HCT116 (cell line): ENCODE data around the gene GREB1L.

Experiments used
- CTCF ChIP-seq, 3 experiments: fragments of 200-600 bp in 1 of 3; sonication (generic) in 1 of 3; IDR thresholded peaks in 2 of 3; conservative IDR thresholded peaks in 1 of 3; 2 replicates each; pipeline ENCODE4 v1.5.1; 2012 to 2017; ENCODE audit warnings: low read depth in 2 of 3, low read length in 2 of 3, antibody characterized with exemption in 1 of 3, borderline replicate concordance in 1 of 3, control low read depth in 1 of 3, mild to moderate bottlenecking in 1 of 3, mixed read lengths in 1 of 3, mixed run types in 1 of 3, moderate library complexity in 1 of 3; ENCODE audit not compliant: insufficient read depth in 1 of 3
- EGR1 ChIP-seq: IDR thresholded peaks from 2 replicates; pipeline ENCODE4 v1.6.1; 2012; ENCODE audit warnings: low read depth
- EZH2 ChIP-seq: fragments of 200-600 bp; sonication (generic); IDR thresholded peaks from 2 replicates; pipeline ENCODE4 v1.6.1; 2017; ENCODE audit warnings: antibody characterized with exemption, mixed run types
- RAD21 ChIP-seq: IDR thresholded peaks from 2 replicates; pipeline ENCODE4 v1.6.1; 2012; ENCODE audit warnings: low read depth, mild to moderate bottlenecking
- SRF ChIP-seq: IDR thresholded peaks from 2 replicates; pipeline ENCODE4 v1.6.1; 2012; ENCODE audit warnings: low read depth
- TCF7L2 ChIP-seq: IDR thresholded peaks from 2 replicates; pipeline ENCODE4 v1.7.0; 2011; ENCODE audit warnings: borderline replicate concordance, inconsistent platforms; ENCODE audit not compliant: insufficient read depth, insufficient read length; ENCODE audit errors: extremely low read depth

- no peak for TF ChIP-seq SRF
- no peak for TF ChIP-seq CTCF (IDR thresholded peaks at IDR 0.05 in 2 of 3, conservative IDR thresholded peaks at IDR 0.05 in 1 of 3; ENCODE audit: borderline replicate concordance in 1 of 3, insufficient read depth in 1 of 3, low read depth in 2 of 3, low read length in 2 of 3)
- no peak for TF ChIP-seq EZH2
- TF ChIP-seq RAD21: no peak
- no peak for TF ChIP-seq TCF7L2
- no peak for TF ChIP-seq EGR1
These were observed 232.6 kb downstream of the GREB1L start for GRCh38 chr18:21474621-21475020.
